A549 (cell line): ENCODE data around the gene ITGA2. TPM values are rescaled to one million over a fixed set of nuclear protein-coding genes. Genes with fewer than 3 reads are reported as not detected.
"Not testable (repeated sequence)": the region's sequence is repeated elsewhere in the genome, so short reads cannot be mapped to it uniquely, and the experiment has no call there.

Source experiments
- ATAC-seq, 2 experiments: fragments of 200-7000 bp in 1 of 2; fragments of >200 bp in 1 of 2; cut with Nextera tagmentation in 1 of 2; cut with Tn5 transposase in 1 of 2; 3 replicates each; pipeline versions ENCODE4 v1.8.0 to v1.9.1; 2018 to 2020; ENCODE audit warnings: mild to moderate bottlenecking in 1 of 2, moderate library complexity in 1 of 2
- CTCF ChIA-PET: fragments of 300-600 bp; sonication (Branson Sonifier 250); formaldehyde crosslinking; extraction: SDS; loops from one replicate; lab custom pipeline; 2021; ENCODE audit warnings: antibody characterized with exemption, inconsistent platforms; lab: Yijun Ruan, JAX
- POLR2A ChIA-PET: fragments of 350-600 bp; formaldehyde crosslinking; extraction: SDS; loops from one replicate; lab custom pipeline; 2021; ENCODE audit warnings: antibody characterized with exemption, inconsistent platforms; lab: Yijun Ruan, JAX
- DNase-seq, 2 experiments: peaks; one replicate each; pipeline versions ENCODE4 v3.0.0 to v3.0.0-alpha.2; 2011 to 2016; ENCODE audit warnings: low read depth in 1 of 2, low spot score in 1 of 2
- FAIRE-seq: peaks from 2 replicates; lab custom pipeline; 2011; peaks lifted over from hg19 to GRCh38; lab: Jason Lieb, UNC
- H3K27ac ChIP-seq, 2 experiments: fragments of >200 bp; sonication (Bioruptor Twin); formaldehyde crosslinking; 3 replicates each; pipeline ENCODE4 v1.5.1; 2016 to 2017
- H3K4me1 ChIP-seq: fragments of >200 bp; sonication (Bioruptor Twin); formaldehyde crosslinking; 3 replicates; pipeline ENCODE4 v1.6.1; 2016
- H3K4me2 ChIP-seq: fragments of >200 bp; sonication (Bioruptor Twin); formaldehyde crosslinking; 3 replicates; pipeline ENCODE4 v1.6.1; 2016
- H3K4me3 ChIP-seq: fragments of >200 bp; sonication (Bioruptor Twin); formaldehyde crosslinking; 3 replicates; pipeline ENCODE4 v1.5.1; 2016
- H3K9me3 ChIP-seq: fragments of >200 bp; sonication (Bioruptor Twin); formaldehyde crosslinking; 3 replicates; pipeline ENCODE4 v1.6.1; 2016
- CBX2 ChIP-seq: fragments of 200-600 bp; sonication (generic); IDR thresholded peaks from 2 replicates; pipeline ENCODE4 v1.6.1; 2016; ENCODE audit warnings: low read depth, mild to moderate bottlenecking, borderline replicate concordance
- CEBPB ChIP-seq, 2 experiments: fragments of >200 bp in 1 of 2; sonication (Bioruptor Twin) in 1 of 2; formaldehyde crosslinking in 1 of 2; IDR thresholded peaks; 2 replicates each; pipeline ENCODE4 v1.6.1; 2012 to 2016
- CHD2 ChIP-seq: fragments of 150-350 bp; IDR thresholded peaks from 2 replicates; pipeline ENCODE4 v1.6.1; 2014; ENCODE audit warnings: low read length; ENCODE audit not compliant: partially characterized antibody
- EP300 ChIP-seq, 2 experiments: fragments of >200 bp; sonication (Bioruptor Twin); formaldehyde crosslinking; IDR thresholded peaks; 2 replicates in 1 of 2; 3 replicates in 1 of 2; pipeline ENCODE4 v1.6.1; 2016 to 2017
- FOSB ChIP-seq: fragments of 250-450 bp; sonication (Bioruptor Pico); IDR thresholded peaks from 2 replicates; pipeline ENCODE4 v1.5.0; 2020; ENCODE audit warnings: mild to moderate bottlenecking, moderate library complexity
- FOSL2 ChIP-seq, 2 experiments: fragments of 450-650 bp in 1 of 2; fragments of >200 bp in 1 of 2; sonication (Bioruptor Twin) in 1 of 2; formaldehyde crosslinking; IDR thresholded peaks; 2 replicates each; pipeline versions ENCODE4 v1.5.0 to v1.6.1; 2016 to 2020; ENCODE audit warnings: mild to moderate bottlenecking in 1 of 2, moderate library complexity in 1 of 2
- FOXS1 ChIP-seq: fragments of 250-450 bp; sonication (Bioruptor Pico); IDR thresholded peaks from 2 replicates; pipeline ENCODE4 v1.5.0; 2020; ENCODE audit warnings: mild to moderate bottlenecking, moderate library complexity
- HDAC2 ChIP-seq: fragments of 200-600 bp; sonication (generic); IDR thresholded peaks from 2 replicates; pipeline ENCODE4 v1.6.1; 2016
- HES2 ChIP-seq: fragments of >200 bp; sonication (Bioruptor Twin); formaldehyde crosslinking; IDR thresholded peaks from 2 replicates; pipeline ENCODE4 v1.6.1; 2016
- HEYL ChIP-seq: fragments of 250-450 bp; sonication (Bioruptor Pico); IDR thresholded peaks from 2 replicates; pipeline ENCODE4 v1.8.0; 2021; ENCODE audit warnings: mild to moderate bottlenecking, moderate library complexity
- HOXB13 ChIP-seq: fragments of 250-450 bp; sonication (Bioruptor Pico); IDR thresholded peaks from 2 replicates; pipeline ENCODE4 v1.5.0; 2020; ENCODE audit warnings: low read depth, mild to moderate bottlenecking, moderate library complexity
- HOXB5 ChIP-seq: fragments of 250-450 bp; sonication (Bioruptor Pico); IDR thresholded peaks from 2 replicates; pipeline ENCODE4 v1.5.0; 2020; ENCODE audit warnings: mild to moderate bottlenecking, moderate library complexity
- JUNB ChIP-seq: fragments of >200 bp; sonication (Bioruptor Twin); formaldehyde crosslinking; IDR thresholded peaks from 2 replicates; pipeline ENCODE4 v1.6.1; 2016
- KDM1A ChIP-seq: fragments of 200-600 bp; sonication (generic); IDR thresholded peaks from 2 replicates; pipeline ENCODE4 v1.6.1; 2016; ENCODE audit warnings: low read depth, mild to moderate bottlenecking
- MAFK ChIP-seq: fragments of 450-650 bp; IDR thresholded peaks from 2 replicates; pipeline ENCODE4 v1.6.1; 2014; ENCODE audit not compliant: partially characterized antibody
- NFE2L2 ChIP-seq: fragments of 150-350 bp; conservative IDR thresholded peaks from 2 replicates; pipeline ENCODE4 v1.6.1; 2014; ENCODE audit warnings: low read length
- POLR2A ChIP-seq: IDR thresholded peaks from 2 replicates; pipeline ENCODE4 v1.6.1; 2012; ENCODE audit warnings: mild to moderate bottlenecking, low read length
- RNF2 ChIP-seq: fragments of 200-600 bp; sonication (generic); IDR thresholded peaks from 2 replicates; pipeline ENCODE4 v1.6.1; 2016; ENCODE audit warnings: low read depth, mild to moderate bottlenecking, antibody characterized with exemption, moderate library complexity, borderline replicate concordance
- SMC3 ChIP-seq: fragments of >200 bp; sonication (Bioruptor Twin); formaldehyde crosslinking; IDR thresholded peaks from 3 replicates; pipeline ENCODE4 v1.6.1; 2018; ENCODE audit warnings: inconsistent platforms
- SREBF2 ChIP-seq: fragments of 450-650 bp; IDR thresholded peaks from 2 replicates; pipeline ENCODE4 v1.6.1; 2014; ENCODE audit warnings: mild to moderate bottlenecking, moderate library complexity
- TFCP2L1 ChIP-seq: fragments of 250-450 bp; sonication (Bioruptor Pico); IDR thresholded peaks from 2 replicates; pipeline ENCODE4 v1.5.0; 2021; ENCODE audit warnings: mild to moderate bottlenecking
- TP53 ChIP-seq: fragments of 250-450 bp; sonication (Bioruptor Pico); IDR thresholded peaks from 2 replicates; pipeline ENCODE4 v1.5.0; 2021; ENCODE audit warnings: mild to moderate bottlenecking, moderate library complexity
- ZNF302 ChIP-seq: fragments of 250-450 bp; sonication (Bioruptor Pico); IDR thresholded peaks from 2 replicates; pipeline ENCODE4 v1.9.0; 2021; ENCODE audit warnings: inconsistent platforms, mild to moderate bottlenecking, moderate library complexity
- ZSCAN20 ChIP-seq: fragments of 250-450 bp; sonication (Bioruptor Pico); IDR thresholded peaks from 2 replicates; pipeline ENCODE4 v1.8.0; 2022; ENCODE audit warnings: mild to moderate bottlenecking, moderate library complexity
- WGBS: methylation state at CpG from one replicate; pipeline ENCODE4 v1.1.6; 2017; ENCODE audit errors: missing lambda C conversion rate; 5-methylcytosine and 5-hydroxymethylcytosine counted together
- polyA plus RNA-seq, 4 experiments: library from polyadenylated mRNA; depleted of rRNA in 3 of 4; stranded (reverse); fragments of >200 nt; fragmentation: RNase III in 1 of 4; extraction: RNeasy Plus Mini Kit Qiagen cat#74134 plus additional on column Dnase treatment in 1 of 4; gene quantifications; 2 replicates in 3 of 4; 3 replicates in 1 of 4; pipeline ENCODE4 v1.2.3, GENCODE V29; 2011 to 2017
- TF ChIP-seq, protein P1 (sequence below): IDR thresholded peaks from 2 replicates; pipeline ENCODE4 v1.6.1; 2012
- TF ChIP-seq, protein P2 (sequence below): IDR thresholded peaks from 2 replicates; pipeline ENCODE4 v1.6.1; 2012; ENCODE audit warnings: low read depth, borderline replicate concordance
- TF ChIP-seq, protein P3 (sequence below): IDR thresholded peaks from 2 replicates; pipeline ENCODE4 v1.6.1; 2012
- TF ChIP-seq, protein P4 (sequence below): fragments of 450-650 bp; IDR thresholded peaks from 2 replicates; pipeline ENCODE4 v1.6.1; 2014; ENCODE audit warnings: antibody characterized with exemption

Gene ITGA2
- polyA plus RNA-seq, 2 of the 4 experiments (the other 2 are of a cell fraction) = 8.5 to 28.0 TPM

DNA sequence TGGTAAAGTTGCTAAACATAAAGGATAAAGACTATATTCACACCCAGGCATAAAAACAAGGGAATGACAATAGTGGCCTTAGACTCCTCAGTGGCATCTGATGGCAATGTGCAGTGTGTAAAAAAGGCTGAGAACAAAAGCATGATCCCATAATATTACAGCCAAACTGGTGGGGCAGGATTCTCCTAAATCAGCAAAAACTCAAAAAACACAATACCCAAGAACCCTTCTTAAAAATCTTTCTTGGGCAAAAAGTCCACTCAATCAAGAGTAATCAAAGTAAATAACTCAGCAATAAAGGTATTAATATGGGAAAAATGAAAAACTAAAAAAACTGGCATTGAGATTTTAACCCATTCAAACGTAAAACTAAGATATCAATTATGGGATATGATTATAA is 122.0 kb downstream of the ITGA2 start:
- Histone ChIP-seq H3K27ac (no peak overlapping the region), H3K4me3 (no peak overlapping the region; the same call in 2 of the 3 replicates), H3K9me3 (no peaks in the 10 kb centered on the region), H3K4me1 (peaks cover 15% of the 10 kb centered on the region; the same call in 2 of the 3 replicates), H3K4me2 (peak overlapping the region; percentile 89; the same call in 2 of the 3 replicates)
- no peak for DNase-seq
- ChIA-PET CTCF (no interaction called here), POLR2A (no interaction called here)
- TF ChIP-seq MAFK (peak; percentile 57), ZSCAN20 (CRISPR knock-in tag) (no peak)
- WGBS = 93% methylated on average over 1 of the region's 1 CpG
- ATAC-seq = no peak
- FAIRE-seq = no peak

- FAIRE-seq, ATAC-seq, DNase-seq, H3K27ac ChIP-seq, H3K4me2 ChIP-seq, H3K9me3 ChIP-seq, H3K4me3 ChIP-seq, POLR2A ChIA-PET: not testable (repeated sequence)
- peaks cover 15% of the 10 kb centered on the region; the same call in 2 of the 3 replicates for H3K4me1 ChIP-seq
- peak; percentile 63 for TF ChIP-seq MAFK
- CTCF ChIA-PET = interaction anchor here (0.7 to 1.2 kb wide), 2 partner anchors 103 to 164 kb away, joined by 3 to 4 read pairs; no protein-coding TSS in a partner anchor
- WGBS = 83% methylated on average over 6 of the region's 6 CpGs
Measured at GRCh38 chr5:53112307-53112706, 123.2 kb downstream of the ITGA2 start.

GRCh38 chr5:53112909-53113308 is 123.8 kb downstream of the ITGA2 start:
- 87% methylated on average over 3 of the region's 3 CpGs for WGBS
- no peak for FAIRE-seq
- TF ChIP-seq HEYL (CRISPR knock-in tag) (no peak), NFE2L2 (no peak), MAFK (no peak), HES2 (no peak), TFCP2L1 (CRISPR knock-in tag) (no peak), ZSCAN20 (CRISPR knock-in tag) (no peak), CBX2 (no peak), RNF2 (no peak), FOSB (CRISPR knock-in tag) (no peak), TP53 (CRISPR knock-in tag) (no peak), HOXB5 (CRISPR knock-in tag) (no peak)
- TF ChIP-seq, protein P1, sequence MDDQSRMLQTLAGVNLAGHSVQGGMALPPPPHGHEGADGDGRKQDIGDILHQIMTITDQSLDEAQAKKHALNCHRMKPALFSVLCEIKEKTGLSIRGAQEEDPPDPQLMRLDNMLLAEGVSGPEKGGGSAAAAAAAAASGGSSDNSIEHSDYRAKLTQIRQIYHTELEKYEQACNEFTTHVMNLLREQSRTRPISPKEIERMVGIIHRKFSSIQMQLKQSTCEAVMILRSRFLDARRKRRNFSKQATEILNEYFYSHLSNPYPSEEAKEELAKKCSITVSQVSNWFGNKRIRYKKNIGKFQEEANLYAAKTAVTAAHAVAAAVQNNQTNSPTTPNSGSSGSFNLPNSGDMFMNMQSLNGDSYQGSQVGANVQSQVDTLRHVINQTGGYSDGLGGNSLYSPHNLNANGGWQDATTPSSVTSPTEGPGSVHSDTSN = no peak
- TF ChIP-seq, protein P2, sequence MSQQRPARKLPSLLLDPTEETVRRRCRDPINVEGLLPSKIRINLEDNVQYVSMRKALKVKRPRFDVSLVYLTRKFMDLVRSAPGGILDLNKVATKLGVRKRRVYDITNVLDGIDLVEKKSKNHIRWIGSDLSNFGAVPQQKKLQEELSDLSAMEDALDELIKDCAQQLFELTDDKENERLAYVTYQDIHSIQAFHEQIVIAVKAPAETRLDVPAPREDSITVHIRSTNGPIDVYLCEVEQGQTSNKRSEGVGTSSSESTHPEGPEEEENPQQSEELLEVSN = no peak

DNA sequence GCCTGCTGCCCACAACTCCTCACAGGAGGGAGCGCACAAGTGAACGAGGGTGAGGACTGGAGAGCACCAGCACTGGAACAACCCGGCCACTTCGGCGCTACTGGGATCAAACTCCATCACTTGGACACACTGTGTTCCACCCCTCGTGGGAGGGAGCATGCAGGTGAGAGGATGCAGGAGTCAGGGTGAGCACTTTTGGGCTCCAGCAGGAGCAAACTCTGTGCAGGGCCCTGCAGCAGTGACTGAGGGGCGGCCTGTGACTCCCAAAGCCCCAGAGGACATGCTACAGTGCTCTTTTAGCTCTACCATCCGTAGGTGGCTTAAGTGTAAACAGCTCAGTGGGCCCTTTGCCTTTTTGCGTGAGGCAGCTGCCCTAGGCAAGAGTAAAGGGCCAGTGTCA is 124.8 kb downstream of the ITGA2 start:
- ATAC-seq (no peak), DNase-seq (no peak), FAIRE-seq (no peak)
- Histone ChIP-seq H3K9me3 (no peaks in the 10 kb centered on the region), H3K27ac (no peak overlapping the region), H3K4me2 (no peak overlapping the region), H3K4me1 (peaks cover 7% of the 10 kb centered on the region; the same call in 2 of the 3 replicates), H3K4me3 (no peak overlapping the region)
- 89% methylated on average over 9 of the region's 9 CpGs for WGBS
- POLR2A ChIA-PET = no interaction called here
- CTCF ChIA-PET = interaction anchor here (1.7 kb wide), 1 partner anchor 165 kb away, joined by 8 read pairs; no protein-coding TSS in a partner anchor
- TF ChIP-seq FOSB (CRISPR knock-in tag) = no peak
- TF ChIP-seq HDAC2 = no peak
- TF ChIP-seq FOXS1 (CRISPR knock-in tag) = no peak
- TF ChIP-seq, protein P3, sequence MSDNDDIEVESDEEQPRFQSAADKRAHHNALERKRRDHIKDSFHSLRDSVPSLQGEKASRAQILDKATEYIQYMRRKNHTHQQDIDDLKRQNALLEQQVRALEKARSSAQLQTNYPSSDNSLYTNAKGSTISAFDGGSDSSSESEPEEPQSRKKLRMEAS = no peak
- TF ChIP-seq MAFK = no peak
- no peak for TF ChIP-seq HOXB13 (CRISPR knock-in tag)
- TF ChIP-seq FOSL2 (IDR thresholded peaks at IDR 0.05) = no peak
- TF ChIP-seq FOSL2 (CRISPR knock-in tag; IDR thresholded peaks at IDR 0.05) = no peak
- no peak for TF ChIP-seq JUNB
- TF ChIP-seq SMC3 = no peak
- TF ChIP-seq EP300 (IDR thresholded peaks at IDR 0.05) = no peak
- TF ChIP-seq, protein P2 = no peak
- TF ChIP-seq KDM1A = no peak
- no peak for TF ChIP-seq CEBPB (IDR thresholded peaks at IDR 0.05)
- no peak for TF ChIP-seq ZNF302 (CRISPR knock-in tag)
- no peak for TF ChIP-seq NFE2L2
- TF ChIP-seq, protein P4, sequence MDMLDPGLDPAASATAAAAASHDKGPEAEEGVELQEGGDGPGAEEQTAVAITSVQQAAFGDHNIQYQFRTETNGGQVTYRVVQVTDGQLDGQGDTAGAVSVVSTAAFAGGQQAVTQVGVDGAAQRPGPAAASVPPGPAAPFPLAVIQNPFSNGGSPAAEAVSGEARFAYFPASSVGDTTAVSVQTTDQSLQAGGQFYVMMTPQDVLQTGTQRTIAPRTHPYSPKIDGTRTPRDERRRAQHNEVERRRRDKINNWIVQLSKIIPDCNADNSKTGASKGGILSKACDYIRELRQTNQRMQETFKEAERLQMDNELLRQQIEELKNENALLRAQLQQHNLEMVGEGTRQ = no peak
- TF ChIP-seq CHD2 = no peak
- no peak for TF ChIP-seq SREBF2
- TF ChIP-seq POLR2A = no peak

More at GRCh38 chr5:53112909-53113308, 123.8 kb downstream of the ITGA2 start:
- peaks cover 15% of the 10 kb centered on the region; the same call in 2 of the 3 replicates for H3K4me1 ChIP-seq
- H3K9me3 ChIP-seq = no peaks in the 10 kb centered on the region
- no peak for ATAC-seq
- no peak for DNase-seq
- H3K4me3 ChIP-seq = no peak overlapping the region
- CTCF ChIA-PET = interaction anchor here (0.7 to 1.7 kb wide), 2 partner anchors 103 to 164 kb away, joined by 3 to 8 read pairs; no protein-coding TSS in a partner anchor
- H3K27ac ChIP-seq = no peak overlapping the region
- POLR2A ChIA-PET = no interaction called here
- H3K4me2 ChIP-seq = no peak overlapping the region
